Loucy (cell line): ENCODE results near the gene GLT8D2.

Experiments used
- H2AFZ ChIP-seq: fragments of 200-600 bp; sonication (generic); 2 replicates; pipeline ENCODE4 v1.6.0; 2016; ENCODE audit warnings: antibody characterized with exemption, mild to moderate bottlenecking, low read length, moderate library complexity
- H3F3A ChIP-seq: fragments of 200-600 bp; 2 replicates; pipeline ENCODE4 v1.6.0; 2016; ENCODE audit warnings: antibody characterized with exemption, low read depth, mild to moderate bottlenecking
- H3K27me3 ChIP-seq: fragments of 200-600 bp; sonication (generic); 2 replicates; pipeline ENCODE4 v1.6.1; 2014; ENCODE audit warnings: low read length, mild to moderate bottlenecking; ENCODE audit not compliant: insufficient read depth, poor library complexity, severe bottlenecking
- H3K36me3 ChIP-seq: fragments of 200-600 bp; sonication (generic); 2 replicates; pipeline ENCODE4 v1.6.1; 2016; ENCODE audit warnings: low read length; ENCODE audit not compliant: insufficient read depth
- H3K4me1 ChIP-seq: fragments of 200-600 bp; sonication (generic); 2 replicates; pipeline ENCODE4 v1.5.1; 2014; ENCODE audit warnings: low read length, mild to moderate bottlenecking; ENCODE audit not compliant: insufficient read depth, poor library complexity, severe bottlenecking
- H3K4me2 ChIP-seq: fragments of 200-600 bp; sonication (generic); 2 replicates; pipeline ENCODE4 v1.6.0; 2014; ENCODE audit warnings: antibody characterized with exemption, low read length, low read depth, mild to moderate bottlenecking; ENCODE audit not compliant: poor library complexity, severe bottlenecking
- H3K4me3 ChIP-seq: fragments of 200-600 bp; sonication (generic); 2 replicates; pipeline ENCODE4 v1.5.1; 2014; ENCODE audit warnings: low read length, mild to moderate bottlenecking, mixed read lengths; ENCODE audit not compliant: poor library complexity, severe bottlenecking
- H3K79me2 ChIP-seq: fragments of 200-600 bp; sonication (generic); 2 replicates; pipeline ENCODE4 v1.6.1; 2014; ENCODE audit warnings: low read length; ENCODE audit not compliant: insufficient read depth
- H3K9ac ChIP-seq: fragments of 200-600 bp; sonication (generic); 2 replicates; pipeline ENCODE4 v1.6.0; 2014; ENCODE audit warnings: mild to moderate bottlenecking, low read depth, low read length, moderate library complexity; ENCODE audit not compliant: poor library complexity, severe bottlenecking
- H3K9me2 ChIP-seq: fragments of 200-600 bp; sonication (generic); replicated peaks from 2 replicates; pipeline ENCODE4 v1.6.1; 2016; ENCODE audit warnings: low read depth, low read length, mixed read lengths
- H3K9me3 ChIP-seq: fragments of 200-600 bp; sonication (generic); 2 replicates; pipeline ENCODE4 v1.6.1; 2014; ENCODE audit warnings: mild to moderate bottlenecking, antibody characterized with exemption, low read length, low read depth; ENCODE audit not compliant: insufficient read depth
- H4K20me1 ChIP-seq: fragments of 200-600 bp; sonication (generic); 2 replicates; pipeline ENCODE4 v1.6.0; 2014; ENCODE audit warnings: antibody characterized with exemption, low read length, mild to moderate bottlenecking; ENCODE audit not compliant: insufficient read depth, poor library complexity, severe bottlenecking
- EZH2phosphoT487 ChIP-seq: fragments of 200-600 bp; IDR thresholded peaks from 2 replicates; pipeline ENCODE4 v1.6.1; 2018; ENCODE audit warnings: antibody characterized with exemption, mild to moderate bottlenecking, moderate library complexity, borderline replicate concordance
- TF ChIP-seq, protein P1 (sequence below): fragments of 200-600 bp; sonication (generic); conservative IDR thresholded peaks from 2 replicates; pipeline ENCODE4 v1.5.1; 2014; ENCODE audit warnings: mild to moderate bottlenecking, antibody characterized with exemption, low read length

GLT8D2 gene

GRCh38 chr12:104000807-104001434 lies 49.1 kb downstream of the GLT8D2 start:
- Histone ChIP-seq H3K9ac (no peak overlapping the region), H3K36me3 (no peaks in the 10 kb centered on the region), H3K4me1 (no peaks in the 10 kb centered on the region), H4K20me1 (no peaks in the 10 kb centered on the region), H3F3A (no peaks in the 10 kb centered on the region), H3K4me3 (no peak overlapping the region), H3K4me2 (no peak overlapping the region), H3K9me3 (no peaks in the 10 kb centered on the region), H2AFZ (no peak overlapping the region), H3K9me2 (no peaks in the 10 kb centered on the region), H3K27me3 (no peaks in the 10 kb centered on the region), H3K79me2 (no peaks in the 10 kb centered on the region)
- TF ChIP-seq, protein P1, sequence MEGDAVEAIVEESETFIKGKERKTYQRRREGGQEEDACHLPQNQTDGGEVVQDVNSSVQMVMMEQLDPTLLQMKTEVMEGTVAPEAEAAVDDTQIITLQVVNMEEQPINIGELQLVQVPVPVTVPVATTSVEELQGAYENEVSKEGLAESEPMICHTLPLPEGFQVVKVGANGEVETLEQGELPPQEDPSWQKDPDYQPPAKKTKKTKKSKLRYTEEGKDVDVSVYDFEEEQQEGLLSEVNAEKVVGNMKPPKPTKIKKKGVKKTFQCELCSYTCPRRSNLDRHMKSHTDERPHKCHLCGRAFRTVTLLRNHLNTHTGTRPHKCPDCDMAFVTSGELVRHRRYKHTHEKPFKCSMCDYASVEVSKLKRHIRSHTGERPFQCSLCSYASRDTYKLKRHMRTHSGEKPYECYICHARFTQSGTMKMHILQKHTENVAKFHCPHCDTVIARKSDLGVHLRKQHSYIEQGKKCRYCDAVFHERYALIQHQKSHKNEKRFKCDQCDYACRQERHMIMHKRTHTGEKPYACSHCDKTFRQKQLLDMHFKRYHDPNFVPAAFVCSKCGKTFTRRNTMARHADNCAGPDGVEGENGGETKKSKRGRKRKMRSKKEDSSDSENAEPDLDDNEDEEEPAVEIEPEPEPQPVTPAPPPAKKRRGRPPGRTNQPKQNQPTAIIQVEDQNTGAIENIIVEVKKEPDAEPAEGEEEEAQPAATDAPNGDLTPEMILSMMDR: no peak
- TF ChIP-seq EZH2phosphoT487: no peak

DNA sequence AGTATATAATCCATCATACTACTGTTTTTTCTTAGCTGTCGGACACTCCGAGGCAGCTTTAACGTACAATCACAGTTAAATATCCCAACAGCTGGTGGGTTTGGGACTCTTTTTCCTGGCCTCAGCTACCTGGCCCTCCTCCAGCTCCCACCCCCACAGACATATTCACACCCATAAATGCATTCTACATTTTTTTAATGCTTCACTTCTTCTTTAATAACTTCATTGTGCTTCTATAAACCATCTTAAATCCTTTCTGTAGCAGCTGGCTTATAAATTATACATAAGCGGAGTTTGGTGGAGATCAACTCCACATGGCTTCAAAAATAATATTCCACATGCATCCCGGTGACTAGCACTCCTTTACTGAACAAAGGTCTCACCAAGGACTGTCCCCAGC lies 51.0 kb downstream of the GLT8D2 start:
- H3K9ac ChIP-seq: no peak overlapping the region
- no peaks in the 10 kb centered on the region for H3K4me1 ChIP-seq
- no peaks in the 10 kb centered on the region for H3K27me3 ChIP-seq
- no peaks in the 10 kb centered on the region for H3F3A ChIP-seq
- no peaks in the 10 kb centered on the region for H3K9me3 ChIP-seq
- H3K79me2 ChIP-seq: no peaks in the 10 kb centered on the region
- H3K9me2 ChIP-seq: no peaks in the 10 kb centered on the region
- no peaks in the 10 kb centered on the region for H3K36me3 ChIP-seq
- TF ChIP-seq EZH2phosphoT487: no peak
- TF ChIP-seq, protein P1: no peak
- no peak overlapping the region for H3K4me3 ChIP-seq
- H2AFZ ChIP-seq: no peak overlapping the region
- H3K4me2 ChIP-seq: no peak overlapping the region
- H4K20me1 ChIP-seq: no peaks in the 10 kb centered on the region

GRCh38 chr12:103997286-103997900 lies 52.6 kb downstream of the GLT8D2 start:
- no peaks in the 10 kb centered on the region for H3K27me3 ChIP-seq
- H2AFZ ChIP-seq: no peak overlapping the region
- H3K9me3 ChIP-seq: no peaks in the 10 kb centered on the region
- no peaks in the 10 kb centered on the region for H3K36me3 ChIP-seq
- no peaks in the 10 kb centered on the region for H3K9me2 ChIP-seq
- H3K9ac ChIP-seq: no peak overlapping the region
- no peak overlapping the region for H3K4me3 ChIP-seq
- H3F3A ChIP-seq: no peaks in the 10 kb centered on the region
- no peak overlapping the region for H3K4me2 ChIP-seq
- H3K4me1 ChIP-seq: no peaks in the 10 kb centered on the region
- no peaks in the 10 kb centered on the region for H3K79me2 ChIP-seq
- H4K20me1 ChIP-seq: no peaks in the 10 kb centered on the region
- TF ChIP-seq, protein P1: no peak
- TF ChIP-seq EZH2phosphoT487: no peak
